HCT116 (cell line): ENCODE data around the gene ADGRB3. TPM values are rescaled to one million over a fixed set of nuclear protein-coding genes. Genes with fewer than 3 reads are reported as not detected.

Experiments
- ATAC-seq: fragments of 200-7000 bp; cut with Tn5 transposase; 2 replicates; pipeline ENCODE4 v1.9.1; 2020; ENCODE audit warnings: mild to moderate bottlenecking, moderate library complexity
- BruUV-seq: library from RNA; stranded (reverse); fragments of 400-500 nt; replicated peaks from 2 replicates; lab custom pipeline; 2021; lab: Mats Ljungman, UMichigan
- CTCF ChIA-PET: fragments of 300-600 bp; sonication (Branson Sonifier 250); formaldehyde crosslinking; loops from one replicate; lab custom pipeline; 2021; ENCODE audit warnings: antibody characterized with exemption; lab: Charles Lee
- POLR2A ChIA-PET: fragments of 300-600, 350-600 bp; sonication (Branson Sonifier 250); formaldehyde crosslinking; loops from one replicate; lab custom pipeline; 2021; ENCODE audit warnings: antibody characterized with exemption; lab: Charles Lee
- RAD21 ChIA-PET, 2 experiments: fragments of 300-600 bp; sonication (Branson Sonifier 250); formaldehyde crosslinking; loops; one replicate each; lab custom pipeline; 2023; ENCODE audit warnings: low total read pairs in 2 of 2; ENCODE audit not compliant: uncharacterized antibody in 2 of 2, unreplicated experiment in 2 of 2, low non-redundant PET in 1 of 2; lab: Charles Lee
- DNase-seq: peaks from one replicate; pipeline ENCODE4 v3.0.0-alpha.2; 2010; ENCODE audit warnings: low read depth, low spot score
- H2AFZ ChIP-seq: fragments of 200-600 bp; shearing (Covaris generic), sonication (generic); 2 replicates; pipeline ENCODE4 v1.6.1; 2017; ENCODE audit warnings: low read depth, mixed run types, mixed read lengths, antibody characterized with exemption, low read length; ENCODE audit not compliant: poor library complexity, severe bottlenecking
- H3K27ac ChIP-seq: 2 replicates; pipeline ENCODE4 v1.5.1; 2012; ENCODE audit warnings: low read depth, low read length
- H3K27me3 ChIP-seq: fragments of 200-600 bp; sonication (generic); 2 replicates; pipeline ENCODE4 v1.6.1; 2016; ENCODE audit warnings: mixed run types, low read length, mixed read lengths; ENCODE audit not compliant: insufficient read depth
- H3K36me3 ChIP-seq, 2 experiments: fragments of 200-500 bp in 1 of 2; fragments of 200-600 bp in 1 of 2; sonication (Bioruptor generic) in 1 of 2; sonication (generic) in 1 of 2; 2 replicates each; pipeline versions ENCODE4 v1.5.1 to v1.6.1; 2014 to 2016; ENCODE audit warnings: low read length in 2 of 2, inconsistent platforms in 1 of 2, mixed read lengths in 1 of 2, mixed run types in 1 of 2; ENCODE audit not compliant: insufficient read depth in 2 of 2, control insufficient read depth in 1 of 2
- H3K4me1 ChIP-seq, 2 experiments: fragments of 200-600 bp in 1 of 2; sonication (generic) in 1 of 2; 2 replicates each; pipeline versions ENCODE4 v1.5.1 to v1.6.1; 2012 to 2017; ENCODE audit warnings: low read length in 2 of 2, inconsistent platforms in 1 of 2, mild to moderate bottlenecking in 1 of 2, mixed read lengths in 1 of 2, mixed run types in 1 of 2, moderate library complexity in 1 of 2; ENCODE audit not compliant: insufficient read depth in 2 of 2, control insufficient read depth in 1 of 2
- H3K4me2 ChIP-seq: fragments of 200-600 bp; sonication (generic); 2 replicates; pipeline ENCODE4 v1.6.1; 2017; ENCODE audit warnings: mixed run types, low read length, mixed read lengths
- H3K4me3 ChIP-seq, 2 experiments: fragments of 200-600 bp in 1 of 2; sonication (generic) in 1 of 2; replicated peaks in 1 of 2; 2 replicates each; pipeline ENCODE4 v1.5.1; 2011 to 2016; ENCODE audit warnings: low read length in 2 of 2, control low read depth in 1 of 2, low read depth in 1 of 2, mild to moderate bottlenecking in 1 of 2, mixed read lengths in 1 of 2, mixed run types in 1 of 2
- H3K79me2 ChIP-seq: fragments of 200-600 bp; sonication (generic); 2 replicates; pipeline ENCODE4 v1.6.1; 2017; ENCODE audit warnings: mild to moderate bottlenecking, mixed run types, low read length, moderate library complexity, mixed read lengths; ENCODE audit not compliant: insufficient read depth
- H3K9ac ChIP-seq: fragments of 200-600 bp; sonication (generic); 2 replicates; pipeline ENCODE4 v1.6.1; 2016; ENCODE audit warnings: low read length, mixed read lengths
- H3K9me2 ChIP-seq: fragments of 200-600 bp; sonication (generic), shearing (Covaris generic); 2 replicates; pipeline ENCODE4 v1.6.1; 2017; ENCODE audit warnings: mixed run types, mild to moderate bottlenecking, moderate library complexity; ENCODE audit not compliant: insufficient read depth
- H3K9me3 ChIP-seq, 2 experiments: fragments of 200-500 bp in 1 of 2; fragments of 200-600 bp in 1 of 2; sonication (Bioruptor generic) in 1 of 2; sonication (generic) in 1 of 2; 2 replicates each; pipeline ENCODE4 v1.6.1; 2014 to 2017; ENCODE audit warnings: low read length in 2 of 2, mixed read lengths in 2 of 2, inconsistent platforms in 1 of 2, low read depth in 1 of 2, mild to moderate bottlenecking in 1 of 2, mixed run types in 1 of 2, moderate library complexity in 1 of 2; ENCODE audit not compliant: control insufficient read depth in 1 of 2, insufficient read depth in 1 of 2
- H4K20me1 ChIP-seq: fragments of 200-600 bp; sonication (generic), shearing (Covaris generic); 2 replicates; pipeline ENCODE4 v1.6.1; 2017; ENCODE audit warnings: mixed run types, mild to moderate bottlenecking, moderate library complexity; ENCODE audit not compliant: insufficient read depth
- CBX3 ChIP-seq: IDR thresholded peaks from 2 replicates; pipeline ENCODE4 v1.6.1; 2012; ENCODE audit warnings: low read depth
- CEBPB ChIP-seq: IDR thresholded peaks from 2 replicates; pipeline ENCODE4 v1.6.1; 2012; ENCODE audit warnings: low read depth
- CTCF ChIP-seq, 3 experiments: fragments of 200-600 bp in 1 of 3; sonication (generic) in 1 of 3; IDR thresholded peaks in 2 of 3; conservative IDR thresholded peaks in 1 of 3; 2 replicates each; pipeline ENCODE4 v1.5.1; 2012 to 2017; ENCODE audit warnings: low read depth in 2 of 3, low read length in 2 of 3, antibody characterized with exemption in 1 of 3, borderline replicate concordance in 1 of 3, control low read depth in 1 of 3, mild to moderate bottlenecking in 1 of 3, mixed read lengths in 1 of 3, mixed run types in 1 of 3, moderate library complexity in 1 of 3; ENCODE audit not compliant: insufficient read depth in 1 of 3
- EGR1 ChIP-seq: IDR thresholded peaks from 2 replicates; pipeline ENCODE4 v1.6.1; 2012; ENCODE audit warnings: low read depth
- ELF1 ChIP-seq: IDR thresholded peaks from 2 replicates; pipeline ENCODE4 v1.6.1; 2012; ENCODE audit warnings: low read depth, borderline replicate concordance
- FOSL1 ChIP-seq: IDR thresholded peaks from 2 replicates; pipeline ENCODE4 v1.6.1; 2012; ENCODE audit warnings: low read depth
- RAD21 ChIP-seq: IDR thresholded peaks from 2 replicates; pipeline ENCODE4 v1.6.1; 2012; ENCODE audit warnings: low read depth, mild to moderate bottlenecking
- SIN3A ChIP-seq: IDR thresholded peaks from 2 replicates; pipeline ENCODE4 v1.6.1; 2012; ENCODE audit warnings: low read depth
- SP1 ChIP-seq: IDR thresholded peaks from 2 replicates; pipeline ENCODE4 v1.6.1; 2012; ENCODE audit warnings: low read depth
- YY1 ChIP-seq: IDR thresholded peaks from 2 replicates; pipeline ENCODE4 v1.6.1; 2011; ENCODE audit warnings: low read length, low read depth, moderate library complexity, mild to moderate bottlenecking; ENCODE audit not compliant: insufficient replicate concordance; ENCODE audit errors: extremely low read depth
- ZFX ChIP-seq: fragments of 450-650 bp; IDR thresholded peaks from 2 replicates; pipeline ENCODE4 v1.6.1; 2017
- intact Hi-C: fragments of 100-400 bp; cut with micrococcal nuclease; formaldehyde crosslinking; loops from 2 replicates; pipeline ENCODE4 v1.10.0; 2022
- total RNA-seq: library from RNA; stranded (reverse); gene quantifications from one replicate; pipeline ENCODE4 v1.2.1, GENCODE V29; 2021; ENCODE audit not compliant: unreplicated experiment

The ADGRB3 gene
- total RNA-seq, 1 experiment from 2014 or later: not detected

- H3K27ac ChIP-seq: no peak overlapping the region
- ChIA-PET POLR2A (no interaction called here), RAD21 (no interaction called here), CTCF (no interaction called here)
- BruUV-seq: no TSS peak
- no peaks in the 10 kb centered on the region for H4K20me1 ChIP-seq
- ATAC-seq: no peak
- H3K27me3 ChIP-seq: no peaks in the 10 kb centered on the region
- H3K9me3 ChIP-seq: peaks cover 8 to 21% of the 10 kb centered on the region in 2 experiments; a peak in 2 of 4 replicates
- H3K9me2 ChIP-seq: no peaks in the 10 kb centered on the region
- no peak overlapping the region for H3K4me3 ChIP-seq
- H3K9ac ChIP-seq: no peak overlapping the region
- no peaks in the 10 kb centered on the region for H3K79me2 ChIP-seq
- H2AFZ ChIP-seq: no peak overlapping the region
- intact Hi-C loops: no loop called here
- no peak for DNase-seq
- no peak overlapping the region for H3K4me2 ChIP-seq
- no peaks in the 10 kb centered on the region for H3K36me3 ChIP-seq
- TF ChIP-seq CEBPB: no peak
- TF ChIP-seq FOSL1: no peak
- TF ChIP-seq SIN3A: no peak
- no peak for TF ChIP-seq EGR1
- no peak for TF ChIP-seq YY1
- no peak for TF ChIP-seq RAD21
- TF ChIP-seq CTCF (IDR thresholded peaks at IDR 0.05 in 2 of 3, conservative IDR thresholded peaks at IDR 0.05 in 1 of 3; ENCODE audit: borderline replicate concordance in 1 of 3, insufficient read depth in 1 of 3, low read depth in 2 of 3, low read length in 2 of 3): no peak
- TF ChIP-seq ELF1: no peak
- no peak for TF ChIP-seq SP1
- TF ChIP-seq CBX3: no peak
- no peak for TF ChIP-seq ZFX
- no peaks in the 10 kb centered on the region for H3K4me1 ChIP-seq
Measured at GRCh38 chr6:69285054-69285453, 650.0 kb downstream of the ADGRB3 start.
